HG02938 (cell line): ENCODE data around the gene SEZ6L.

ENCODE experiments used
- ATAC-seq: cut with Tn5 transposase; IDR thresholded peaks from one replicate; pipeline ENCODE4 v1.9.1; 2021; ENCODE audit warnings: mild to moderate bottlenecking, moderate library complexity; ENCODE audit not compliant: unreplicated experiment

The SEZ6L gene

GRCh38 chr22:26239581-26239980, 70.3 kb downstream of the SEZ6L start:
- ATAC-seq, result no peak

- ATAC-seq, result no peak
These were observed 72.1 kb downstream of the SEZ6L start for GRCh38 chr22:26241361-26241760.

- no peak for ATAC-seq
These were observed 75.7 kb downstream of the SEZ6L start for GRCh38 chr22:26245001-26245400.

GRCh38 chr22:26246552-26246951, 77.3 kb downstream of the SEZ6L start:
- ATAC-seq, result no peak

- ATAC-seq, result no peak
These were observed 82.6 kb downstream of the SEZ6L start for GRCh38 chr22:26251869-26252268.

GRCh38 chr22:26259510-26259909, 90.2 kb downstream of the SEZ6L start:
- no peak for ATAC-seq

GRCh38 chr22:26264162-26264561, 94.9 kb downstream of the SEZ6L start:
- ATAC-seq, result no peak

- ATAC-seq, result no peak
These were observed 96.0 kb downstream of the SEZ6L start for GRCh38 chr22:26265281-26265680.

GRCh38 chr22:26265909-26266308, 96.6 kb downstream of the SEZ6L start:
- ATAC-seq, result no peak

GRCh38 chr22:26267856-26268255, 98.6 kb downstream of the SEZ6L start:
- no peak for ATAC-seq

GRCh38 chr22:26269572-26269971, 100.3 kb downstream of the SEZ6L start:
- no peak for ATAC-seq

- ATAC-seq, result no peak
These were observed 102.2 kb downstream of the SEZ6L start for GRCh38 chr22:26271427-26271826.

GRCh38 chr22:26273011-26273675, 103.9 kb downstream of the SEZ6L start:
- no peak for ATAC-seq

GRCh38 chr22:26276529-26277160, 107.4 kb downstream of the SEZ6L start:
- ATAC-seq, result no peak

- ATAC-seq, result no peak
These were observed 112.7 kb downstream of the SEZ6L start for GRCh38 chr22:26281941-26282340.

- ATAC-seq, result no peak
These were observed 114.1 kb downstream of the SEZ6L start for GRCh38 chr22:26283330-26283729.

GRCh38 chr22:26285632-26286031, 116.4 kb downstream of the SEZ6L start:
- ATAC-seq, result no peak

- no peak for ATAC-seq
These were observed 117.0 kb downstream of the SEZ6L start for GRCh38 chr22:26286091-26286820.

GRCh38 chr22:26287382-26288225, 118.3 kb downstream of the SEZ6L start:
- ATAC-seq, result no peak

GRCh38 chr22:26289611-26290101, 120.4 kb downstream of the SEZ6L start:
- no peak for ATAC-seq
